B cell (primary cell): ENCODE measurements around the gene HAT1.

Experiments used
- EZH2 ChIP-seq: IDR thresholded peaks from 2 replicates; pipeline ENCODE4 v1.6.1; 2012; ENCODE audit warnings: borderline replicate concordance, low read depth, mild to moderate bottlenecking, moderate library complexity, low read length; ENCODE audit not compliant: insufficient read depth, poor library complexity, severe bottlenecking
- TF ChIP-seq, protein P1 (sequence below): fragments of 200-600 bp; IDR thresholded peaks from one replicate; pipeline ENCODE4 v1.8.0; 2022; ENCODE audit warnings: antibody characterized with exemption, mild to moderate bottlenecking

DNA sequence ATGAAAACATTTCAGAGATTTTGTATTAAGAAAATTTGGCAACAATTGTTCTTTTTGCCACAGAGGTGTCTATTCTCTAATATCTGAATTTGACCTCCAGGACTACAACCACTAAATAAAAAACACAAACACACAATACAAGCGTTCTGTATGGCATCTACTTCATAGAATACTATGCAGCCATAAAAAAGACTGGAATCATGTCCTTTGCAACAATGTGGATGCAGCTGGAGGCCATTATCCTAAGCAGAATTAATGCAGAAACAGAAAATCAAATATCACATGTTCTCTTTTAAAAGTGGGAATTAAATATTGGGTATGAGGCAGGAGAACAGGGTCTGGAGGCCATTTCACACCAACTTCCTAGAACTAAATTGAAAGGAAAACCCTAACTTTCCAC is 47.7 kb upstream of the HAT1 start:
- TF ChIP-seq, protein P1, sequence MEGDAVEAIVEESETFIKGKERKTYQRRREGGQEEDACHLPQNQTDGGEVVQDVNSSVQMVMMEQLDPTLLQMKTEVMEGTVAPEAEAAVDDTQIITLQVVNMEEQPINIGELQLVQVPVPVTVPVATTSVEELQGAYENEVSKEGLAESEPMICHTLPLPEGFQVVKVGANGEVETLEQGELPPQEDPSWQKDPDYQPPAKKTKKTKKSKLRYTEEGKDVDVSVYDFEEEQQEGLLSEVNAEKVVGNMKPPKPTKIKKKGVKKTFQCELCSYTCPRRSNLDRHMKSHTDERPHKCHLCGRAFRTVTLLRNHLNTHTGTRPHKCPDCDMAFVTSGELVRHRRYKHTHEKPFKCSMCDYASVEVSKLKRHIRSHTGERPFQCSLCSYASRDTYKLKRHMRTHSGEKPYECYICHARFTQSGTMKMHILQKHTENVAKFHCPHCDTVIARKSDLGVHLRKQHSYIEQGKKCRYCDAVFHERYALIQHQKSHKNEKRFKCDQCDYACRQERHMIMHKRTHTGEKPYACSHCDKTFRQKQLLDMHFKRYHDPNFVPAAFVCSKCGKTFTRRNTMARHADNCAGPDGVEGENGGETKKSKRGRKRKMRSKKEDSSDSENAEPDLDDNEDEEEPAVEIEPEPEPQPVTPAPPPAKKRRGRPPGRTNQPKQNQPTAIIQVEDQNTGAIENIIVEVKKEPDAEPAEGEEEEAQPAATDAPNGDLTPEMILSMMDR = no peak
- TF ChIP-seq EZH2 = no peak
